ENCODE results near the gene TTLL8.

DNA sequence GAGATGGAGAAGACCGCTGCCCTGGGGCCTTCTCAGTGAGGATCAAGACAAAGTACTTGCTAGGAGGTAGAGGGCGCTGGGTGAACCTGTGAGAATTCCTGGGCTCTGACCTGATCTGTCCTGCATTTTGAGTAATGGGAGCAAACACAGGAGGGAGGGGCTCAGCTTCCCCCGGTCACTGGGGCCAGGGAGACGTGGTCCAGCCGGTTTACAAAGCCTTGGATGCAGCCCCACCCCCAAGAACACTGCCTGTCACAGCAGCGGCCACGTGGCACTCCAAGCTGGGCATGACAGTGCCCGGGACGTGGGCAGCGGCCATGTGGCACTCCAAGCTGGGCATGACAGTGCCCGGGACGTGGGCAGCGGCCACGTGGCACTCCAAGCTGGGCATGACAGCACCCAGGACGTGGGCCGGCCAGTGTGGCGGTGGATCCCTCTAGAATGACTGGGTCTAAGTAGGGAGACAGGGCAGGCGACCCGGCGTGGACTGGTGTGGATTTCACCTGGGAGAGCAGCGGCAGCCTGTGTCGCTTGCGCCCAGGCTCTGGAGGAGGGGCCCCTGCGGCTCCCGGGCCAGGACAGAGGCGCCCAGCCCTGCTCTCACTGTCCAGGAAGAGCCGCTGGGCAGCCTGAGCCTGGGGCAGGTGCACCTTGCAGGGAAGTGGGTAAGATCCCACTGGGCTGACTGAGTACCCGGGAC lies 2.5 kb upstream of the TTLL8 start:
- TF ChIP-seq CTCF (IDR thresholded peaks at IDR 0.05) (no peak), POLR2A (IDR thresholded peaks at IDR 0.05) (no peak)
